HG02678 (cell line): ENCODE data around the gene ANKRD22.

Source experiments
- ATAC-seq: cut with Tn5 transposase; IDR thresholded peaks from one replicate; pipeline ENCODE4 v1.9.1; 2021; ENCODE audit warnings: mild to moderate bottlenecking, moderate library complexity; ENCODE audit not compliant: unreplicated experiment

The ANKRD22 gene

DNA sequence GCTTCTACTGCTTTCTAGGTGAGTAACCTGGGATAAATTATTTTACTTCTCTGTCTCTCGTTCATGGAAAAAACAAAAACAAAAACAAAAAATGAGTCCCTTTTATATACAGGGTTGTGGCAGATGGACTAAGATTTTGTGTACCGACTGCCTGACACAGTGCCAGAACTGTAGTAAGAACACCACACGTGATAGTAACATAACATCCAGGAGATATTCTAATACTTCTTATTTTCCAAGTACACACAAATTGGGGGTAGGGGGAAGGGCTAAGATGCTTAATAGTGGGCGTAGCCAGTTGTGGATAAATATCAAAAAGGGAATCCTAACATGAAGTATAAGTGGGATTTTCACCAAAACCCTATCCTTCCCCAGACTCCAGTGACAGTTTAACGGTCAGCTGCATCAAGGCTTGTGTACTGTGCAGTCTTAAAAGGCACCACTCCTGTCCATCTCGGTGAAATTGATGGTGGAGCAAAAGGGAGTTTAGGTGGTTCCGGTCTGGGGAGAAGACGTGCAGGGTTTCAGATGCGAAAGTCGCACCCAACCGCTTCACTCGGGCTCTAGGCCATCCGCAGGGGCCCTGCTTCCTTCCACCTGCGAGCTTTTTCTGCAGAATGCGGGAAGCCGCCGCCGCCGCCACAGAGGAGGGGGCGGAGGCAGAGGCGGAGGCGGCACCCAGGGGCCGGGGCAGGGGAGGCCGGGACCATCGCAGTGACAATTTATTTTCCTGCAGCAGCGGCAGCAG is 28.1 kb upstream of the ANKRD22 start, which contains the start of gene STAMBPL1:
Gene STAMBPL1 (plus strand): TSS at position 712 of the 748 bp plus-strand sequence. CDS start 21,464 bp downstream, outside the sequence.
- ATAC-seq = peak; percentile 62

GRCh38 chr10:88877298-88877697 is 25.7 kb upstream of the ANKRD22 start:
- no peak for ATAC-seq

DNA sequence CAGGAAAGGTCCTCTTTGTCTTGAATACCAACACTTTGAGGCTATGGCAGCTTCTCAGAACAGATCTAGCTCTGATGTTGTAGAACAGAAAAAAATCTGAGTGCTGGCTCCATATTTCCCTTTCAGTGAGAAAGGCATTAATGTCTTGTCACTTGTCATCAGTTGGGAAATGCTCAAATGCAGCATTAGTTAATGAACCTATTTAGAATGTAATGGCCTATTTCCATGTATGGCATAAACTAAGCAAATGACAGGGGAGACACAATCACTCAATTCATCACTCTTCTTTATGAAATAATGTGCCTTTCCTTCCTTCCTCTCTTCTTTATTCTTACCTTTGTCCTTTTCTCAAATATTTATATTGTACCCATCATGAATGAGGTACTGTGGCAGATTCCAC is 23.4 kb upstream of the ANKRD22 start:
- no peak for ATAC-seq

GRCh38 chr10:88874281-88874680 is 22.6 kb upstream of the ANKRD22 start:
- no peak for ATAC-seq

GRCh38 chr10:88873757-88874156 is 22.1 kb upstream of the ANKRD22 start:
- no peak for ATAC-seq

- ATAC-seq = no peak
Measured at GRCh38 chr10:88870089-88870488, 18.4 kb upstream of the ANKRD22 start.

GRCh38 chr10:88866454-88866853 is 14.8 kb upstream of the ANKRD22 start:
- no peak for ATAC-seq

- no peak for ATAC-seq
Measured at GRCh38 chr10:88865281-88865876, 13.7 kb upstream of the ANKRD22 start.

- ATAC-seq = no peak
Measured at GRCh38 chr10:88861036-88861435, 9.4 kb upstream of the ANKRD22 start.

DNA sequence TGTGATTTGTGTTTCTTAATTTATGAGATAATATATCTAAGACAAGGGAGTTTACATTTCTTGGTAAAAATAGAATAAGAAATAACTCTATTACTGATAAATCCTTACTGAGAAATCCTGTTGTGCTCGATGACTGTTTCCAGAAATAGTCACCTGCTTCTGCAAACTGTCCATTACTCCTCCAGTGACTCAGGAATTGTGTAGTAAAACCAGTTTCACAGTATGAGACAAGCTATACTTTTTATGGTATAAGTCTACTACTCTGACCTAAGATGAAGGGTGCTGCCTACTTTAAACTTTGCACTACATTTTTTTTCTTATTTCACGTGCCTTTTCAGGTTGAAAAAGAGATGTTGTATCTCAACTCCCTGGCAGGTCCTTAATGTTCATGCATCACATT is 6.8 kb upstream of the ANKRD22 start:
- ATAC-seq = no peak

GRCh38 chr10:88857831-88858230 is 6.2 kb upstream of the ANKRD22 start:
- ATAC-seq = no peak

GRCh38 chr10:88854684-88855083 is 3.0 kb upstream of the ANKRD22 start:
- ATAC-seq = no peak

DNA sequence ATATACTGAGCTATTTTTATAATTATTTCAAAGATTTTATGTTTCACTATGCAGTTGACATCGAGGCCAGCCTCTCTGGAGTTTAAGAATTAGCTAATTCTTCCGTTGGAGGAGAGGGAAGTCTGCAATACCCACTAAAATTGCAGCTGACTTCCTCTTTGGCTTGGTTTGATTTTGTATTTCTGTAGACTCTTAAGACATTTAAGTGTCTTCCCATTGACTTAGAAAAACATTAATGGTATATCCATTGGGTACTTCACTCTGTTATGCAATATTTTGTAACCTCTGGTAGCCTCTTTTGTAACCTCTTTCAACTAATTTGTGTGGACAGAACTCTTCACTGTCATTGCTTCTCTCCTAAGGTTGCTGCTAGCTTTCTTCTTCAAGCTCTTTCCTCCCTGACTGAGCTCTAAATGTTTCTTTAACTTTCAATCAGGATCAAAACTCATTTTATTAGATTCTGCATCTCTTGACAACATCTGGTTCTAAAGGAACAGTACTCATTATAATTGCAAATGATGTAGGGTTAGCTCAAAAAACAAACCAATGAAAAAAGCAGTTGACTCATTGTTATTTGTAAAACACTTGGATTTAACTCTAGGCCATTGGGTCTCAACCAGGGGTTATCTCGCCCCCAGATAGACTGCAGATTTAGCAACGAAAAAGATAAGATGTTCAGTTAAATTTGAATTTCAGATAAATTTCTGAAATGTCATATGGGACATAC is 1.7 kb upstream of the ANKRD22 start:
- no peak for ATAC-seq

- no peak for ATAC-seq
Measured at GRCh38 chr10:88852327-88852726, 683 bp upstream of the ANKRD22 start.

DNA sequence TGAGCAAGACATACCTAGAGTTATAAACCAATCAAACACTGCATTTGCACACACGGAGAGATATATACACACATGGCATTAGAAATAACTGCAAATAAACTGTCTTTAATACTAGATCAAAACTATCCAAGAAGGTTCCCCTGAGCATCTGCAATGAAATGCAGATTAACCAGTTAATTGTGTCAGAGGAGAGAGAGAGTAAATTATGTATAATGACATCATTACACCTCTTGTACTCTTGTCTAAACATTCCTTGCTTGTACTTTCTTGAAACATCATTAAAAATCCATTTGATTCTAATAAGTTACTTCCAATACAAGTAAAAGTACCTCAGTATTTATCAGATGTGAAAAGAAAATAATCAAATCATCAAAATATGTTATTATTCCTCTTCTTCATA is 932 bp downstream of the ANKRD22 start:
- no peak for ATAC-seq

GRCh38 chr10:88849234-88849633 is 2.4 kb downstream of the ANKRD22 start:
- no peak for ATAC-seq

- ATAC-seq = no peak
Measured at GRCh38 chr10:88848499-88848898, 3.1 kb downstream of the ANKRD22 start.

DNA sequence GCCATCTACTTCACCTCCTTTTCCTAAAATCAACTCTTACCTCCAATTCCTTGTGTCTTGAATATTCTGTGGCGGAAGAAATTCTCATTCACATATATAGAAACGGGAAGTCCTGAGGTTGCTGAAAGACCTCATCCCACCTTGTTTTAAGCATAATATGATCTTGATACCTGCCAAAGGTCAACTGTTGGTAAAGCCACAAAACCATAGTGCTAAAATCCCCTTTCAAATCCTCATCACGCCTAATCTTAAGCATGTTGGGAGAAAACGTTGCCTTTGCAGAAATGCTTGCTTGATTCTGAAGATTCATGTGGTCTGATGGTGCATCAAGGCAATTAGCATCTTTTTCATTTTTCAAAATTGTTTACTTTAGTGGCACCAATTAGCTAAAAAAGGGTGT is 8.5 kb downstream of the ANKRD22 start:
- ATAC-seq = no peak

- no peak for ATAC-seq
Measured at GRCh38 chr10:88841316-88842111, 10.1 kb downstream of the ANKRD22 start.

GRCh38 chr10:88840881-88841280 is 10.8 kb downstream of the ANKRD22 start:
- no peak for ATAC-seq

GRCh38 chr10:88840104-88840503 is 11.5 kb downstream of the ANKRD22 start:
- no peak for ATAC-seq
